Body of pancreas (tissue), 4 donors: Measurements from ENCODE around the gene TMEM89. TPM values are rescaled to one million over a fixed set of nuclear protein-coding genes. Genes with fewer than 3 reads are reported as not detected.

ENCODE experiments used
- ATAC-seq: fragments of 150-250 bp; one replicate; pipeline ENCODE4 v1.9.1; 2016
- DNase-seq, 4 donors: peaks; one replicate each; pipeline ENCODE4 v3.0.0-alpha.2; 2019
- H3K27ac ChIP-seq, 4 donors: fragments of 200-600 bp; sonication (generic); 1 replicate in 3 of 4; 2 replicates in 1 of 4; pipeline versions ENCODE4 v1.5.1 to v1.6.1; 2016 to 2019; ENCODE audit warnings: mild to moderate bottlenecking in 1 of 4, mixed read lengths in 1 of 4, moderate library complexity in 1 of 4
- H3K27me3 ChIP-seq, 2 donors: fragments of 200-600 bp; sonication (generic); one replicate each; pipeline ENCODE4 v1.6.0; 2016; ENCODE audit warnings: mild to moderate bottlenecking in 1 of 2
- H3K36me3 ChIP-seq, 2 donors: fragments of 200-600 bp; sonication (generic); replicated peaks in 1 of 2; 2 replicates each; pipeline ENCODE4 v1.5.1; 2016; ENCODE audit warnings: low read depth in 2 of 2; ENCODE audit not compliant: insufficient read depth in 1 of 2
- H3K4me1 ChIP-seq: fragments of 200-600 bp; sonication (generic); one replicate; pipeline ENCODE4 v1.6.0; 2016
- H3K4me3 ChIP-seq, 2 donors: fragments of 200-600 bp; sonication (generic); 1 replicate in 1 of 2; 2 replicates in 1 of 2; pipeline ENCODE4 v1.5.1; 2016 to 2019
- H3K9me3 ChIP-seq, 3 donors: fragments of 200-600 bp; sonication (generic); 1 replicate in 2 of 3; 2 replicates in 1 of 3; pipeline ENCODE4 v1.5.1; 2016
- POLR2A ChIP-seq, 3 donors: fragments of 450-650 bp; IDR thresholded peaks; one replicate each; pipeline ENCODE4 v1.6.1; 2016; ENCODE audit warnings: antibody characterized with exemption in 3 of 3, mild to moderate bottlenecking in 2 of 3
- WGBS, 2 donors: methylation state at CpG; one replicate each; pipeline ENCODE4 v1.1.5; 2017; 5-methylcytosine and 5-hydroxymethylcytosine counted together
- intact Hi-C: fragments of 100-400 bp; cut with DNase I; formaldehyde crosslinking; loops from one replicate; pipeline ENCODE4 v1.15.1; 2023
- total RNA-seq, 2 donors: library from RNA; depleted of rRNA; stranded (reverse); fragments of >200 nt; gene quantifications; one replicate each; pipeline ENCODE4 v1.1.0, GENCODE V29; 2016
- TF ChIP-seq, protein P1 (sequence below), 7 experiments: fragments of 450-650 bp in 4 of 7; fragments of 200-600 bp in 3 of 7; sonication (generic) in 3 of 7; IDR thresholded peaks; one replicate each; pipeline ENCODE4 v1.5.1; 2016 to 2019; ENCODE audit warnings: antibody characterized with exemption in 7 of 7

Gene TMEM89
- total RNA-seq, 2 donors from 2014 or later: not detected

DNA sequence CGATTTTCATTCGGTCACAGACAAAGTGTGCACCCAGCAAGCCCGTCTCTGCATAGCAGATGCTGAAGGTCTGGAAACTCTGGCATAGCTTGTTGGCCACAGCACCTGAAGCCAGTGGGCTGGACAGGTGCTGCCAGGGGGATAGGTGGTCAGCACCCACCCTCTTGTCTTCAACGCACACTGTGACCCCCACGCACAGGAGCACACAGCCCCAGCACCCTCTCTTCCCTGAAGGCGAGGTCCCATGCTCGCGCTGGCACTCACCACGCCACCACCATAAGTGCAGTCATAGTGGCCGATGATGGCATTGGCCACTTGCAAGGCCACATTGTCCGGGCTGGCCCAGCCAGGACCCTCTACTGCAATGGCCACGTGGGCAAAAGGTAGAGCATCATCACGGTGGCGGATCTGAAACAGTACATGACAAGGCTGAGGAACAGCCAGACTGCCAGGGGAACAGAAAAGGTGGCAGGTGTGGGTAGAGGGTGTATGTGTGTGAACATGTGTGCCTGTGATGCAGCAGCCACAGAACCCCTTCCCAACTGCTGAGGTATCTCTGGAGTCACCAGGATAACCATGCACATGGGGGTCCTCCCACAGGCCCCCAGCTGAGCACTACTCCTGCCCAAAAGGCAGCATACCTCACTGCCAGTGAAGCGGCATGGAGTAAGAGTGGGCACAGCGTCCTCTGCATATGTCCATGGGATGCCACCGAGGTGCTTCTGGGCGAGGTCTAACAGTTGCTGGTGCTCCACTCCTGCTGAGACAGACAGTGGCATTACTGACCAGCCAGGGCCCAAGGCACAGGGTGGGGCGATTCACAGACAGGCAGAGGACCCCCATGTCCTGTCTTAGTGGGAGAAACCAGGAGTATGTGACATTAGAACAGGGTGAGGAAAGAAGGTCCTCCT is 20.6 kb downstream of the TMEM89 start:
- 90 to 97% methylated on average over 9 to 19 of the region's 19 CpGs for WGBS, 2 donors
- H3K4me1 ChIP-seq: no peaks in the 10 kb centered on the region

DNA sequence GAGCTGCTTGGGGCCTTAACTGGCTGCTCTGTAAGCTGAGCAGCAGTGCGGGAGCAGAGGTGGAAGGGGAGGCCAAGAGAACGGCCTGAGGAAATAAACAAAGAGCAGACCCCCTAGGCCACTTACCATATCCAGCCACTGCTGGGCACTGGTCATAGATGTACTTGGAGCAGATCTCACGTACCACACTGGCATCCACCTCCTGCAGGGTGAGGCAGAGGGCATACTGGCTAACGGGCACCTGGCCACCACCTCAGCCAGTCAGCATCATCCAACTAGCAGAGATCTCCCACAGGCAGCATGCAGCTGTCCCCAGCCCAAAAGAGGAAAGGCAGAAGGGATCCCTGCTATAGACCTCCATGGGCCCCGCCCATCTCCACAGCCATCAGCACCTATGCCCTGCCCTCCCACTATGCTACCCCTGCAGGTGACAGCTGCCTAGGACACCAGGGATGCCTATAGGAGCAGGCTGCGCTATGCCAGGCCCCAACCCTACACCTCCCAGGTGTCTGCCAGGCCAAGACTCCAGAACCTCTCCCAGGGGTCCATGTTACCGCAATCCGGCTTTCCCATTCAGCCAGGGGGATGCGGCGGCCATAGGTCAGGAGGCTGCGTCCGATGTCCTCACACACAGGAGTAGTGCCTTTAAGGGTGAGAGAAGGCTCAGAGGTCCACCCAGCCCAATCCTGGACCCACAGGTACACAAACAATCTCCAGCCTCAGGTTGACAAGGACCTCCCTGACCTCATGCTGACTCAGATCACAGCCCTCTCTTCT is 21.9 kb downstream of the TMEM89 start:
- Histone ChIP-seq H3K27me3 (no peaks in the 10 kb centered on the region), H3K4me3 (no peak overlapping the region), H3K9me3 (no peaks in the 10 kb centered on the region), H3K27ac (no peak overlapping the region), H3K36me3 (peaks cover 22 to 52% of the 10 kb centered on the region in 2 donors), H3K4me1 (peaks cover 10% of the 10 kb centered on the region)
- 99 to 100% methylated on average over 9 to 12 of the region's 12 CpGs for WGBS, 2 donors
- intact Hi-C loops: no loop called here
- no peak for TF ChIP-seq POLR2A (IDR thresholded peaks at IDR 0.05)
- TF ChIP-seq, protein P1, sequence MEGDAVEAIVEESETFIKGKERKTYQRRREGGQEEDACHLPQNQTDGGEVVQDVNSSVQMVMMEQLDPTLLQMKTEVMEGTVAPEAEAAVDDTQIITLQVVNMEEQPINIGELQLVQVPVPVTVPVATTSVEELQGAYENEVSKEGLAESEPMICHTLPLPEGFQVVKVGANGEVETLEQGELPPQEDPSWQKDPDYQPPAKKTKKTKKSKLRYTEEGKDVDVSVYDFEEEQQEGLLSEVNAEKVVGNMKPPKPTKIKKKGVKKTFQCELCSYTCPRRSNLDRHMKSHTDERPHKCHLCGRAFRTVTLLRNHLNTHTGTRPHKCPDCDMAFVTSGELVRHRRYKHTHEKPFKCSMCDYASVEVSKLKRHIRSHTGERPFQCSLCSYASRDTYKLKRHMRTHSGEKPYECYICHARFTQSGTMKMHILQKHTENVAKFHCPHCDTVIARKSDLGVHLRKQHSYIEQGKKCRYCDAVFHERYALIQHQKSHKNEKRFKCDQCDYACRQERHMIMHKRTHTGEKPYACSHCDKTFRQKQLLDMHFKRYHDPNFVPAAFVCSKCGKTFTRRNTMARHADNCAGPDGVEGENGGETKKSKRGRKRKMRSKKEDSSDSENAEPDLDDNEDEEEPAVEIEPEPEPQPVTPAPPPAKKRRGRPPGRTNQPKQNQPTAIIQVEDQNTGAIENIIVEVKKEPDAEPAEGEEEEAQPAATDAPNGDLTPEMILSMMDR (IDR thresholded peaks at IDR 0.05): no peak
- no peak for DNase-seq
- no peak for ATAC-seq

More for the DNA sequence above, 20.6 kb downstream of the TMEM89 start:
- Histone ChIP-seq H3K27me3 (no peaks in the 10 kb centered on the region), H3K9me3 (no peaks in the 10 kb centered on the region), H3K27ac (no peak overlapping the region), H3K4me3 (no peak overlapping the region), H3K36me3 (peaks cover 24 to 58% of the 10 kb centered on the region in 2 donors)
- DNase-seq (no peak), ATAC-seq (no peak)
- intact Hi-C loops: no loop called here
- no peak for TF ChIP-seq POLR2A (IDR thresholded peaks at IDR 0.05)
- TF ChIP-seq, protein P1 (IDR thresholded peaks at IDR 0.05): no peak

DNA sequence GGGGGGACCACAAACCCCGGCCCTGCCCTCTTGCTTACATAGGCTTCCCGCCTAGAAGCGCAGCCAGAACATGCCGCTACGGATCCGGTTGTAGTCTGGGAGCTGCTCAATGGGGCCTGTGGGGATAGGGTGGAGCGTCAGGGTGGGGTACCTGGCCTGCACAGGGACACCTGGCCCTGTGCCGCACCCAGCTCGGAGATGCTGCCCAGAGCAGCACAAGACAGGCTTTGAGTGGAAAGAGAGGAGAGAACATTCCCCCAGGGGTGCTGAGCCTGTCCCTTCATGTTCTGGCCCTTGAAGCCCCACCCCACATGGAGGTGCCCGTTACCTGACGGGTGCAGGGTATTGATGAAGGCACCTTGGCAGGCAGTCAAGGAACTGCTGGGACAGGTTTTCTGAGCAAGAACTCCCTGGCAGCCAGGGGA is 22.5 kb downstream of the TMEM89 start:
- H3K27ac ChIP-seq: no peak overlapping the region
- H3K4me3 ChIP-seq: no peak overlapping the region
- no peaks in the 10 kb centered on the region for H3K27me3 ChIP-seq
- DNase-seq (no peak), ATAC-seq (no peak)
- peaks cover 18 to 46% of the 10 kb centered on the region in 2 donors for H3K36me3 ChIP-seq
- intact Hi-C loops: no loop called here
- H3K9me3 ChIP-seq: no peaks in the 10 kb centered on the region
- WGBS, 2 donors: 76 to 86% methylated on average over 9 to 11 of the region's 11 CpGs
- TF ChIP-seq POLR2A (IDR thresholded peaks at IDR 0.05): no peak
- TF ChIP-seq, protein P1 (IDR thresholded peaks at IDR 0.05): no peak
- H3K4me1 ChIP-seq: peaks cover 13% of the 10 kb centered on the region

DNA sequence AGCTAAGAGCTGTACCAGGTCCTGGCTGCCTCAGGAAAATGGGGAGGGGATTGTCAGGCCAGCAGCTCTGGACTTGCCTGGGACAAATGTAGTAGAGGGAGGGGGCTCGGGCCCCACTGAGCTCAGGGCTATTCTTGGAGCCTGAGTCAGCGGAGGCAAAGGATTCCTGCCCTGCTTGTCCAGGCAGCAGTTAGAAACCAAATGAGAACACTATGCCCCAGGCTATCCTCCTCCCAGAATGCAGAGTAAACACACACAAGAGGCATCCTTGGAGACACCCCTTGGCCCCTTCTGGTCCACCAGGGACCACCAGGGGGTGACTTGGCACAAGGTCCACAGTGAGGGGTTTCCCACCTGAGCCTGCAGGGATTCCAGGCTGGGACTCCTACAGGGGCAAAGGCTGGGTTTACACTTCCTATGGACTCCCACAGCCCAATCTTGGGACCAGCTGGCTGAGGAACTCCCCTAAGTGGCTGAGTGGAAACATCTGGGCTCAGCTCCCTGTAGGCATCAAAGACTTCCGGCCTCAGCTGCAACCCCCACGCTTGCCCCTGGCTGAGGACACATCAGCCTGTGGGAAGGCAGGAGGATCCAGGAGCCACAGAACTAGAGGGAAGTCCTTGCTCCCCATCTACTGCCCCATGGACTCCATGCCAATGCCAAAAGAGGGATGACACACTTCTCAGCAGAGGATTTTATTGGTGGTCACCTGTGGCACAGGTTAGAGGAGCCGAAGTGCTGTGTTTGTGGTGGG is 23.1 kb downstream of the TMEM89 start:
- H3K9me3 ChIP-seq: no peaks in the 10 kb centered on the region
- peaks cover 13% of the 10 kb centered on the region for H3K4me1 ChIP-seq
- H3K36me3 ChIP-seq: peaks cover 15 to 40% of the 10 kb centered on the region in 2 donors
- TF ChIP-seq, protein P1 (IDR thresholded peaks at IDR 0.05): no peak
- no peak for TF ChIP-seq POLR2A (IDR thresholded peaks at IDR 0.05)
- H3K27ac ChIP-seq: no peak overlapping the region
- intact Hi-C loops: no loop called here
- 78 to 94% methylated on average over 3 to 5 of the region's 5 CpGs for WGBS, 2 donors
- DNase-seq: peak in 1 of 4 donors; percentile 17
- H3K4me3 ChIP-seq: no peak overlapping the region
- H3K27me3 ChIP-seq: no peaks in the 10 kb centered on the region
- ATAC-seq: no peak
